Measurements from ENCODE around the gene MYH9. TPM values are rescaled to one million over a fixed set of nuclear protein-coding genes. Genes with fewer than 3 reads are reported as not detected.
"Not testable (repeated sequence)": the region's sequence is repeated elsewhere in the genome, so short reads cannot be mapped to it uniquely, and the experiment has no call there.

MYH9 gene
- total RNA-seq, 3 donors from 2014 or later = 673 to 753 (median 716) TPM

DNA sequence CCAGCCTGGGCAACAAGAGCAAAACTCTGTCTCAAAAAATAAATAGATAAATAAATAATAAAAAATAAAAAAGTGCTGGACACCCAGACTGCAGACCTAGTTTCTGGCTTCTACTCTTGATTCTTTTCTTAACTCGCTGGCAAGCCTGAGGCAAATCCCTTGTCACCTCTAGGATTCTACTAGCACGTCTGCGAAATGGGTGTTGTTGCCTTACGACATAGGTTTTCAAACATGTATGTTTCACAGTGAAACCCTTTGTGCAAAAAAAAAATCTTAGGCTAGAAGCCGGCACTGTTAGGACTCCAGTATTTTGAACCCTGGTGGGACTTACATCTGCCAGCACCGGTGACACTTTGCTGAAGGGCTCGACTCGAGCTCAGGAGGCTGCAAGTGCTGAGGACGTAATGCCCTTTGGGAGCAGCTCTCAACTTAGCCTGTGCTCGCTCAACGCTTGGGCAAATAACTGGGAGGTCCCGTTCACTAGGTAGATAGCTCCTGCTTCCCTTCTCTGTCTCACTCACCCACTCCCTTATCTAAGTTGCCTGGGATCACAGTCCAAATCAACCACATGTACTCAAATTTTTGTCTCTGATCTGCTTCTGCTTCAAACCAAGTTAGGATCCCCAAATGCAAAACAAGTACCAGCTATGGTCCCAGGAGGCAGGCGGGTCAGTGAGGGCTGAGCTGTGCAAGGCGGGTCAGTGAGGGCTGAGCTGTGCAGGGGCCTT is 34.7 kb upstream of the MYH9 start:
- DNase-seq (no peak), ATAC-seq (no peak)
- H3K27me3 Mint-ChIP-seq (ENCODE audit: low read depth) = no peaks in the 10 kb centered on the region
- no peaks in the 10 kb centered on the region for H3K36me3 Mint-ChIP-seq (ENCODE audit: insufficient read depth)
- H3K9me3 Mint-ChIP-seq = no peaks in the 10 kb centered on the region
- H3K4me3 Mint-ChIP-seq = no peak overlapping the region
- peaks cover 20% of the 10 kb centered on the region for H3K4me1 Mint-ChIP-seq (ENCODE audit: low read depth)

DNA sequence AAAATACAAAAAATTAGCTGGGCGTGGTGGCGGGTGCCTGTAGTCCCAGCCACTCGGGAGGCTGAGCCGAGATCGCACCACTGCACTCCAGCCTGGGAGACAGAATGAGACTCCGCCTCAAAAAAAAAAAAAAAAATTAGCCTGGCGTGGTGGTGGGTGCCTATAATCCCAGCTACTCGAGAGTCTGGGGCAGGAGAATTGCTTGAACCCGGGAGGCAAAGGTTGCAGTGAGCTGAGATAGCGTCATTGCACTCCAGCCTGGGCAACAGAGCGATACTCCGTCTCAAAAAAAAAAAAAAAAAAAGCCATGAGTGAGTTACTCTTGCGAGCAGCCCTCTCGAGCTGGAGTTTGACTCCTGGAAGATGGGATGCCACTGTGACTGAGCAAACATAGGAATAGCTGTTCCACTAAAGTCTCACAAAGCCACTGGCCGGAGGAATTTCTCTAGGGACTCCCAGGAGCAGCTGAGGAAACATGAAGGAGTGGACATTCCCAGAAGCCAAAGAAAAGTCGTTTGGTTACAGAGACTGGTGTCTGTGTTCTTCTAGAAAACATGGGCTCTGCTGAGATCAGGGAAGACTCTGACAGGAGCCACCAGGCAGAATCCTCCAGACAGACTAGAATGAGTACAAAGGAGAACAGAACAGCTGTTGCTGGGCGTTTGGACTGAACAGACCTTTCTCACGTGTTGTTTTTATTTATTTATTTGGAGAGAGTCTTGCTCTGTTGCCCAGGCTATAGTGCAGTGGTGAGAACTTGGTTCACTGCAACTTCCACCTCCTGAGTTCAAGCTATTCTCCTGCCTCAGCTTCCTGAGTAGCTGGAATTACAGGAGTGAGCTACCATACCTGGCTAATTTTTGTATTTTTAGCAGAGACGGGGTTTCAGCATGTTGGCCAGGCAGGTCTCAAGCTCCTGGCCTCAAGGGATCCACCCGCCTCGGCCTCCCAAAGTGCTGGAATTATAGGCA is 32.4 kb upstream of the MYH9 start:
- ATAC-seq (no peak), DNase-seq (no peak)
- no peak overlapping the region for H3K4me3 Mint-ChIP-seq
- H3K4me1 Mint-ChIP-seq (ENCODE audit: low read depth) = peaks cover 23% of the 10 kb centered on the region
- H3K9me3 Mint-ChIP-seq = no peaks in the 10 kb centered on the region
- no peaks in the 10 kb centered on the region for H3K36me3 Mint-ChIP-seq (ENCODE audit: insufficient read depth)
- H3K27me3 Mint-ChIP-seq (ENCODE audit: low read depth) = no peaks in the 10 kb centered on the region

DNA sequence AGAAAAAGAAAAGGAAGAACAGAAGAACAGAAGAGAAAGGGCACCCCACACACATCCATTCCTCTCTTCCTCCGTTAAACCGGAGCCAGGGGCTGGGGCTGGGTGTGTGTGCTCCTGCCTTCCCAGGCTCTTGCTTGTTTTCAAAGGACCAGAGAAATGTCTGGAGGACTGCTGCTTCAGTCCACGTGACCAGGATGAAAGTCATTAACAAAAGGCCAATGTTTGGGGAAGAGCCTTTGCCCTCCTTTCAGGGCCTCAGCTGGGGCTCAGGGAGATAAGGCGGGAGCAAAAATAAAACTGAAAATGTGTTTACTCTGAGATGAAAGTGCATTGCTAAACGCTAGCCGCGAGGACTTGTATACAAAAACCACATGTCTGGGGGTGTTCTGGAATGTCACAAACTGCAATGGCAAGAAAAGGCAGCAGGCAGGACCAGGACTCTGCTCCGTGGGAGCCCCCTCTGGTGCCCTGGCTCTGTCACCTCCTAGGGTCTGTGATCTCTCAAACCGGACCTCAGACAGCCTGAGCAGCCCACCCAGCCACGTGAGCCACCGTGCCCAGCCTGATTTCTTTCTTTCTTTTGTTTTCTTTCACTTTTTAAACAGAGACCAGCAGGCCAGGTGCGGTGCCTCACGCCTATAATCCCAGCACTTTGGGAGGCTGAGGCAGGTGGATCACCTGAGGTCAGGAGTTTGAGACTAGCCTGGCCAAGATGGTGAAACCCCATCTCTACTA is 31.6 kb upstream of the MYH9 start:
- DNase-seq = no peak
- Mint-ChIP-seq H3K27me3 (ENCODE audit: low read depth) (no peaks in the 10 kb centered on the region), H3K9me3 (no peaks in the 10 kb centered on the region), H3K4me3 (peak overlapping the region; percentile 50), H3K4me1 (ENCODE audit: low read depth) (peaks cover 17% of the 10 kb centered on the region), H3K36me3 (ENCODE audit: insufficient read depth) (no peaks in the 10 kb centered on the region)
- ATAC-seq = peak; percentile 38 to 43

DNA sequence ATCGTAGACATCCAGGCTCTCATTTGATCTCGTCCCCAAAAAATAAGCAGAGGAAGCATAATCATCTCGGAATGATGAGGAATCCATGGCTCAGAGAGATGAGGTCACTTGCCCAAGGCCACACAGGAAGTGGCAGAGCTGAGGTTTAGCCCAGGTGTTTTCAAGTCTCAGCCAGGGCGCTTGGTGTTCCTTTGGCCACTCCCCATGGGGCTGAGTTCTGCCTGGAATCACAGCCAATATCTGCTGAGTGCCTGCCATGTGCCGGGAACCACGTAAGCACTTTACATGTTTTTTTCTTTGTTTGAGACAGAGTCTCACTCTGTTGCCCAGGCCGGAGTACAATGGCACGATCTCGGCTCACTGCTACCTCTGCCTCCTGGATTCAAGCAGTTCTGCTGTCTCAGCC is 29.5 kb upstream of the MYH9 start:
- H3K4me3 Mint-ChIP-seq = no peak overlapping the region
- no peaks in the 10 kb centered on the region for H3K36me3 Mint-ChIP-seq (ENCODE audit: insufficient read depth)
- ATAC-seq (no peak), DNase-seq (no peak)
- no peaks in the 10 kb centered on the region for H3K9me3 Mint-ChIP-seq
- H3K4me1 Mint-ChIP-seq (ENCODE audit: low read depth) = peaks cover 20% of the 10 kb centered on the region
- H3K27me3 Mint-ChIP-seq (ENCODE audit: low read depth) = no peaks in the 10 kb centered on the region

DNA sequence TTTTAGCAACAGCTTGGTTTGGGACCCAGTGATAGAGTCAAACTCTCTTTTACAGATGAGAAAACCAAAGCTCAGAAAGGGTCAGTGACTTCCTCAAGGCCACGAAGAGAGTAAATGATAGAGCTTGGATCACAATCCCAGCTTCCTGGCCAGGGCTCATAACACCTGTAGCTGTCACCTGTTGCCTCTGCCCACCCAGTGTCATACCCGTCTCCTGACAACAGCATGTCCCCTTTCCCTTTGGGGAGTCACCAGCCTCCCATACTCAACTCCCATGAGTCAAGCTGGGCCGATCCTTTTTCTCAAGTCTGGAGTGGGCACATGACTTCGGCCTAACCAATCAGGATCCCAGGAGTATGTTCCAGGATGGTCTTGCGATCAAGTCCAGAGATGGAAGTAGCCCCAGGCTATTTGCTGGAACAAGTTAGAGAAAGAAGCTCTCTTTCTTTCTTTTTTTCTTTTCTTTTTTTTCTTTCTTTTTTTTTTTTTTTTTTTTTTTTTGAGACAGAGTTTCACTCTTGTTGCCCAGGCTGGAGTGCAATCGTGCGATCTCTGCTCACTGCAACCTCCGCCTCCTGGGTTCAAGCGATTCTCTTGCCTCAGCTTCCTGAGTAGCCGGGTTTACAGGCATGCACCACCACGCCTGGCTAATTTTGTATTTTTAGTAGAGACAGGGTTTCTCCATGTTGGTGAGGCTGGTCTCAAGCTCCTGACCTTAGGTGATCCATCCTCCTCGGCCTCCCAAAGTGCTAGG is 27.8 kb upstream of the MYH9 start:
- Mint-ChIP-seq H3K4me3 (no peak overlapping the region), H3K4me1 (ENCODE audit: low read depth) (peaks cover 30% of the 10 kb centered on the region), H3K27me3 (ENCODE audit: low read depth) (no peaks in the 10 kb centered on the region), H3K9me3 (no peaks in the 10 kb centered on the region), H3K36me3 (ENCODE audit: insufficient read depth) (no peaks in the 10 kb centered on the region)
- DNase-seq (no peak), ATAC-seq (no peak)

DNA sequence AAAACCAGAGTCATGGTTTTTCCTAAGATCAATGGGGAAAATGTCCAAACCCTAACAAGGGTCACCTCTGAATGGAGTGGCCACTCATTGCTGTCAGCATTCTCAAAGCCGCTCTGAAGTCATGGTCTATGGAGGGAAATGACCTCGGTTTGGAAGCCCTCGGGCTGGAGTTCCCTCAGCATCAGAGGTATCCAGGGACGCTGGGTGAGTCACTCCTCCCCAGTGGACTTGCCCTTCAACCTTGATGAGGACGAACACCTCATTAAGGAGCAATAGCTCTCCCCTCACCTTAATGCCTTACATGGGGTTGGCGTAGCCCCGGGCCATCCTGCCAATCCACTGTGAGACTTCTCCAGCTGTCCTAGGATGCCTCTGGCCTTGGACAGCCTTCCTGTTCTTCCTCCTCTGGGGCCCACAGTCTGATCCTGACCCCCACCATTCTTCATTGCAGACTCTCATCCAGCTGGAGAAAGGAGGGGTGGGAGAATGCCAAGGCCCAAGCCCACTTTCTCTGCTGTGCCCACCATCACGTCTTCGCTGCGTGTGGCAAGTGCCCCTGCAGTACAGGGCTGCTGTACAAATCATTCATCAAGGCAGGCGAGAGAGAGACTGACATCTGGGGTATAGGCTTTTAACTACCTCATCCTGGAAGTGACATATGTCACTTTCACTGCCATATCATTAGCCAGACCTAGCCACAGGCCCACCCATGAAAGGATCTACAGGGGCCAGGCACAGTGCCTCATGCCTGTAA is 25.4 kb upstream of the MYH9 start:
- Mint-ChIP-seq H3K27me3 (ENCODE audit: low read depth) (no peaks in the 10 kb centered on the region), H3K9me3 (no peaks in the 10 kb centered on the region), H3K4me3 (no peak overlapping the region), H3K4me1 (ENCODE audit: low read depth) (peaks cover 41% of the 10 kb centered on the region), H3K36me3 (ENCODE audit: insufficient read depth) (no peaks in the 10 kb centered on the region)
- ATAC-seq = no peak
- no peak for DNase-seq

DNA sequence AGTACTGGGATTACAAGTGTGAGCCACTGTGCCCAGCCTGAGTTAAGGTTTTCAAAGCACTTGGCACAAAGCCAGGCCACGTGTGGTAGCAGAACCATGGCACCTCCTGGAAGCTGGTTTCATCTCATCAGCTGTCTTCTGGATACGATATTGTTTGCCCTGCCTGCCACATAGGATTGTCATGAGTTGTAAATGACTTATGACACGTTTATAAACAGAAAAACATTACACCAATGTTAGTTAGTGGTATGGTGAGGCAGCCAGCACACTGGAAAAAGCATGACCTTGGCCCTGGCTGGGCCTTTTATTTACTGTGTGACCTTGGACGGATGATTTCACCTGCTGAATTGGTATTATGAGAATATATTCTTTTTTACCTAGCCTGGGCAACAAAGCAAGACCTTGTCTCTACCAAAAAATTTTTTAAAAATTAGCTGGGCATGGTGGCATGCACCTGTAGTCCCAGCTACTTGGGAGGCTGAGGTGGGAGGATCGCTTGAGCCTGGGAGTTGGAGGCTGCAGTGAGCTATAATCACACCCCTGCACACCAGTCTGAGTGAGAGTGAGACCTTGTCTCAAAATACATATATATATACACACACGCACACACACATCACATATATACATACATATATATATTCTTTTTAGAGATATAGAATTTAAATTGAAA is 24.0 kb upstream of the MYH9 start:
- DNase-seq = peak; percentile 23
- H3K4me1 Mint-ChIP-seq (ENCODE audit: low read depth) = peaks cover 42% of the 10 kb centered on the region
- H3K27me3 Mint-ChIP-seq (ENCODE audit: low read depth) = no peaks in the 10 kb centered on the region
- ATAC-seq = peak; percentile 48 to 61
- no peaks in the 10 kb centered on the region for H3K9me3 Mint-ChIP-seq
- no peaks in the 10 kb centered on the region for H3K36me3 Mint-ChIP-seq (ENCODE audit: insufficient read depth)
- H3K4me3 Mint-ChIP-seq = no peak overlapping the region

DNA sequence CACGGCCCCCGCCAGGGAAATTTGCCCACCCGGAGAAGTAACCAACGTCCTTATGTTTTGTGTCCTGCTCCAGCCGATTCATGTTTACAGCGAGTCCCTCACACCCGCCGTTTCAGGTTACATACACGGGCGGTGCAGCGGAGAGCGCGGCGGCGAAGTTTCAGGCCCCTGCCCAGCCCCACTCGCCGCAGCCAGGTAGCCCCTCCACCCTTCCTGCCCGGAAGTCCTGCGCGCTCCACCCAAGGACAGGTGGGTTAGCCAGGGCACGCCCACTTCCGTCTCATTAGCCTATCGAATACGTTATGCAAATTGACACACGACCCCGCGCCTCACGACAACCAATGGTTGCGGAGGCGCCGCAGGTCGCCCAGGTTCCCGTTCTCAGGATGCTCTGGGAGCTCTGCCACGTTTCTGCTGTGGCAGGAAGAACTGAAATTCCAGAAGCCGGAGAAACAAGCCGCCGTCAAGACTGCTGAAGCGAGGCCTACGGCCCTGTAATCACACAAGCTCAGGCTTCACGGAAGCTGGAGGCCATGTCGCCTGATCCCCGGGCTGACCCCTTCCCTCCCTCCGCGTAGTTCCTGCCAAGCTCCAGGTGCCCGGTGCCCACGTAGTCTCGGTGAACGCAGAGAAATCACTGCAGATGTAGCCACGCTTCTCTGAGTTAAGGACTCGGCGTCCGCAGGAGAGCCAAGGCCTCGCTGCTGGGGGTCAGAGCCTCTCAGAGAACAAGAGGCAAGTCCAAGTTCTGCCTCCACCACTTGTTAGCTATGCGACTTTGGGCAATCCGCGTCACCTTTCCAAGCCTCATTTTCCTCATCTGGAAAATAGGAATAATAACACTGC is 22.4 kb upstream of the MYH9 start:
- H3K36me3 Mint-ChIP-seq (ENCODE audit: insufficient read depth) = no peaks in the 10 kb centered on the region
- DNase-seq = peak; percentile 57
- no peaks in the 10 kb centered on the region for H3K9me3 Mint-ChIP-seq
- peak overlapping the region; percentile 60 for H3K4me3 Mint-ChIP-seq
- no peaks in the 10 kb centered on the region for H3K27me3 Mint-ChIP-seq (ENCODE audit: low read depth)
- ATAC-seq = peak; percentile 59 to 72
- H3K4me1 Mint-ChIP-seq (ENCODE audit: low read depth) = peaks cover 53% of the 10 kb centered on the region

DNA sequence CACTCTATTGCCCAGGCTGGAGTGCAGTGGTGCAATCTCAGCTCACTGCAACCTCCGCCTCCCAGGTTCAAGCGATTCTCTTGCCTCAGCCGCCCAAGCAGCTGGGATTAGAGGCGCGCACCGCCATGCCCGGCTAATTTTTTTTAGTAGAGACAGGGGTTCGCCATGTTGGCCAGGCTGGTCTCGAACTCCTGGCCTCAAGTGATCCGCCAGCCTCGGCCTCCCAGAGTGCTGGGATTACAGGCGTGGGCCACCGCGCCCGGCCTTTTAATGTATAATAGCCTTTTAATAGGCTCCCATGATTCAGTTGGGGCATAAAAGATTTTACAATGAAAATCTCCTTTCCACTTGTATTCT is 21.8 kb upstream of the MYH9 start:
- not testable (repeated sequence) for H3K27me3 Mint-ChIP-seq (ENCODE audit: low read depth); H3K36me3 Mint-ChIP-seq (ENCODE audit: insufficient read depth); ATAC-seq; H3K9me3 Mint-ChIP-seq; DNase-seq
- Mint-ChIP-seq H3K4me3 (peak overlapping the region; percentile 60), H3K4me1 (ENCODE audit: low read depth) (peaks cover 59% of the 10 kb centered on the region)

DNA sequence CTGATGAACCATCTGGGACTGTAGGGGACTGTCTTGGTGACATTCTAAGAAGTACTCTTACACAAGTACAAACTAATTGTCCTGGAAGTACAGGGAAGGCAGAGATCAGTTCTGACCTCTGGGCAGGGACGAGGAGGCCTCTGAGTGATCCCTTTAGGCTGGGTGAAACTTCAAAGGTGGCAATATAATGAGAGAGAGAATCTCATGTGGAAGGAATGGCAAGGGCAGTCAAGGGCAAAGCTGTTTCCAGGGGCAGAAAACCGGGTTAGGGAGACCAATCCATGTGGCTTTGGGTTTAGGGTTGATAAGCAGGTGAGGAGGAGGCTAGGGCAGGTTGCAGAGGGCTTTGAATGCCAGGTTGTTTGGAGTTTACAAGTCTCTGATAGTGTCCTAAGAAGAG is 21.3 kb upstream of the MYH9 start:
- H3K4me1 Mint-ChIP-seq (ENCODE audit: low read depth) = peaks cover 64% of the 10 kb centered on the region
- no peaks in the 10 kb centered on the region for H3K27me3 Mint-ChIP-seq (ENCODE audit: low read depth)

DNA sequence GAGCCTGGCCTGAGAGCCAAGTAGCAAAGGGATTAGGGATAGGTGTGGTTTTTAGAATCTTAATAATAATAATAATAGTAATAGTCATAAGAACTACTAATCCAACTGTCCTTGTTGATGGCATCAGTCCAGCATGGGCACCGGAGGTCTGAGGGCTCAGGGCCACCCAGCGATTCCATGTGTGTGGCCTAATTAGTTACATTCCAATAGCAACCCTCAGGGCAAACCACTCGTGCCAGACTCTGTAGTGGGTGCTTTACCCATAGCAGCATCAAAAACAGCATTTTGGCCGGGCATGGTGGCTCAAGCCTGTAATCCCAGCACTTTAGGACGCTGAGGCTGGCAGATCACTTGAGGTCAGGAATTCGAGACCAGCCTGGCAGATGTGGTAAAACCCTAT is 19.0 kb upstream of the MYH9 start:
- DNase-seq = no peak
- H3K4me3 Mint-ChIP-seq = no peak overlapping the region
- H3K27me3 Mint-ChIP-seq (ENCODE audit: low read depth) = no peaks in the 10 kb centered on the region
- no peaks in the 10 kb centered on the region for H3K36me3 Mint-ChIP-seq (ENCODE audit: insufficient read depth)
- no peaks in the 10 kb centered on the region for H3K9me3 Mint-ChIP-seq
- H3K4me1 Mint-ChIP-seq (ENCODE audit: low read depth) = peaks cover 59% of the 10 kb centered on the region
- no peak for ATAC-seq

More for the DNA sequence above, 21.3 kb upstream of the MYH9 start:
- no peak for DNase-seq
- Mint-ChIP-seq H3K36me3 (ENCODE audit: insufficient read depth) (no peaks in the 10 kb centered on the region), H3K9me3 (no peaks in the 10 kb centered on the region), H3K4me3 (peak overlapping the region; percentile 56)
- ATAC-seq = no peak
